GM12878 (cell line): ENCODE results near the gene UQCC5. TPM values are rescaled to one million over a fixed set of nuclear protein-coding genes. Genes with fewer than 3 reads are reported as not detected.

Source experiments
- ATAC-seq: fragments of 200-7000 bp; cut with Tn5 transposase; 3 replicates; pipeline ENCODE4 v1.9.1; 2020; ENCODE audit warnings: mild to moderate bottlenecking, moderate library complexity
- BruUV-seq: library from RNA; stranded (reverse); fragments of 400-500 nt; replicated peaks from 2 replicates; lab custom pipeline; 2021; lab: Mats Ljungman, UMichigan
- CTCF ChIA-PET: fragments of 300-600 bp; sonication (Branson Sonifier 250); formaldehyde crosslinking; extraction: SDS; loops from one replicate; lab custom pipeline; 2021; ENCODE audit warnings: inconsistent platforms; lab: Yijun Ruan, JAX
- POLR2A ChIA-PET: fragments of 350-600 bp; formaldehyde crosslinking; extraction: SDS; loops from one replicate; lab custom pipeline; 2021; ENCODE audit warnings: inconsistent platforms; lab: Charles Lee
- RAD21 ChIA-PET: fragments of 300-600 bp; sonication (Branson Sonifier 250); formaldehyde crosslinking; loops from one replicate; lab custom pipeline; 2023; ENCODE audit warnings: antibody characterized with exemption; ENCODE audit not compliant: unreplicated experiment; lab: Charles Lee
- SMC1A ChIA-PET: fragments of 300-600 bp; sonication (Branson Sonifier 250); formaldehyde crosslinking; loops from one replicate; lab custom pipeline; 2023; ENCODE audit not compliant: unreplicated experiment, uncharacterized antibody; lab: Charles Lee
- DNase-seq: peaks from one replicate; pipeline ENCODE4 v3.0.0-alpha.2; 2011; ENCODE audit warnings: low read depth, low spot score
- FAIRE-seq: peaks from 3 replicates; lab custom pipeline; 2011; peaks lifted over from hg19 to GRCh38; lab: Jason Lieb, UNC
- H2AFZ ChIP-seq: 2 replicates; pipeline ENCODE4 v1.6.0; 2011; ENCODE audit warnings: low read depth, low read length, control low read depth; ENCODE audit not compliant: control insufficient read depth
- H3K27ac ChIP-seq: 2 replicates; pipeline ENCODE4 v1.5.1; 2011; ENCODE audit warnings: control low read depth; ENCODE audit not compliant: control insufficient read depth, insufficient read depth
- H3K27me3 ChIP-seq, 2 experiments: replicated peaks in 1 of 2; 2 replicates each; pipeline versions ENCODE4 v1.6.0 to v1.6.1; 2011; ENCODE audit warnings: low read length in 1 of 2; ENCODE audit not compliant: control insufficient read depth in 2 of 2, insufficient read depth in 2 of 2
- H3K36me3 ChIP-seq, 2 experiments: 2 replicates each; pipeline ENCODE4 v1.5.1; 2011; ENCODE audit warnings: low read length in 1 of 2; ENCODE audit not compliant: control insufficient read depth in 2 of 2, insufficient read depth in 2 of 2
- H3K4me1 ChIP-seq: 2 replicates; pipeline ENCODE4 v1.6.1; 2011; ENCODE audit warnings: mild to moderate bottlenecking, low read length, moderate library complexity, mixed read lengths; ENCODE audit not compliant: control insufficient read depth, insufficient read depth
- H3K4me2 ChIP-seq: 2 replicates; pipeline ENCODE4 v1.6.0; 2011; ENCODE audit warnings: control low read depth; ENCODE audit not compliant: control insufficient read depth, insufficient read depth
- H3K4me3 ChIP-seq: fragments of 200-600 bp; sonication (generic); 2 replicates; pipeline ENCODE4 v1.5.1; 2016
- H3K79me2 ChIP-seq: 2 replicates; pipeline ENCODE4 v1.6.0; 2011; ENCODE audit warnings: low read length; ENCODE audit not compliant: control insufficient read depth, insufficient read depth
- H3K9ac ChIP-seq: 2 replicates; pipeline ENCODE4 v1.8.0; 2011; ENCODE audit warnings: low read length, control low read depth, mixed read lengths; ENCODE audit not compliant: control insufficient read depth, insufficient read depth
- H3K9me3 ChIP-seq: replicated peaks from 3 replicates; pipeline ENCODE4 v1.5.1; 2011; ENCODE audit warnings: mild to moderate bottlenecking, low read length; ENCODE audit not compliant: control insufficient read depth, insufficient read depth
- H4K20me1 ChIP-seq: 2 replicates; pipeline ENCODE4 v1.6.0; 2011; ENCODE audit not compliant: control insufficient read depth, insufficient read depth
- CBFB ChIP-seq: IDR thresholded peaks from 2 replicates; pipeline ENCODE4 v1.6.1; 2016; ENCODE audit warnings: antibody characterized with exemption, low read depth
- EED ChIP-seq: sonication (generic); IDR thresholded peaks from 2 replicates; pipeline ENCODE4 v1.6.1; 2016; ENCODE audit warnings: antibody characterized with exemption, low read depth
- EP300 ChIP-seq, 2 experiments: fragments of 150-350 bp in 1 of 2; IDR thresholded peaks; 2 replicates each; pipeline ENCODE4 v1.6.1; 2011 to 2012; ENCODE audit warnings: low read depth in 2 of 2, low read length in 2 of 2, borderline replicate concordance in 1 of 2, improper control_type of control experiment in 1 of 2, inconsistent platforms in 1 of 2; ENCODE audit not compliant: control insufficient read depth in 1 of 2
- HCFC1 ChIP-seq: fragments of 150-350 bp; IDR thresholded peaks from 2 replicates; pipeline ENCODE4 v1.6.1; 2014; ENCODE audit warnings: low read length
- HDAC6 ChIP-seq: fragments of 200-600 bp; sonication (generic); IDR thresholded peaks from one replicate; pipeline ENCODE4 v1.8.0; 2017; ENCODE audit warnings: antibody characterized with exemption; ENCODE audit not compliant: unreplicated experiment
- IKZF2 ChIP-seq, 2 experiments: fragments of 450-650 bp; IDR thresholded peaks; 2 replicates each; pipeline ENCODE4 v1.6.1; 2017; ENCODE audit warnings: mild to moderate bottlenecking in 2 of 2, moderate library complexity in 2 of 2
- JUND ChIP-seq: IDR thresholded peaks from 2 replicates; pipeline ENCODE4 v1.6.1; 2012; ENCODE audit warnings: low read depth, mild to moderate bottlenecking, low read length, improper control_type of control experiment, moderate library complexity
- MEF2B ChIP-seq: fragments of 450-650 bp; IDR thresholded peaks from 2 replicates; pipeline ENCODE4 v1.6.1; 2018; ENCODE audit warnings: mild to moderate bottlenecking, moderate library complexity; ENCODE audit not compliant: partially characterized antibody, poor library complexity, severe bottlenecking
- NR2C1 ChIP-seq: fragments of 450-650 bp; IDR thresholded peaks from 2 replicates; pipeline ENCODE4 v1.6.1; 2017; ENCODE audit warnings: antibody characterized with exemption, mild to moderate bottlenecking, moderate library complexity
- RAD21 ChIP-seq: IDR thresholded peaks from 2 replicates; pipeline ENCODE4 v1.6.1; 2011; ENCODE audit warnings: mild to moderate bottlenecking, low read depth, low read length, moderate library complexity; ENCODE audit not compliant: insufficient read depth
- SIX5 ChIP-seq: IDR thresholded peaks from 2 replicates; pipeline ENCODE4 v1.6.1; 2011; ENCODE audit warnings: mild to moderate bottlenecking, low read depth, low read length, moderate library complexity; ENCODE audit not compliant: severe bottlenecking
- SRF ChIP-seq, 2 experiments: IDR thresholded peaks; 2 replicates each; pipeline ENCODE4 v1.6.1; 2011; ENCODE audit warnings: low read depth in 2 of 2, low read length in 2 of 2, mild to moderate bottlenecking in 1 of 2, moderate library complexity in 1 of 2
- ZNF207 ChIP-seq: fragments of 450-650 bp; IDR thresholded peaks from 2 replicates; pipeline ENCODE4 v1.6.1; 2014; ENCODE audit warnings: antibody characterized with exemption, mild to moderate bottlenecking, borderline replicate concordance
- WGBS: methylation state at CpG from one replicate; pipeline ENCODE4 v1.1.6; 2016; ENCODE audit warnings: low lambda C conversion rate; ENCODE audit not compliant: insufficient replicate concordance, insufficient coverage; ENCODE audit errors: missing lambda C conversion rate; 5-methylcytosine and 5-hydroxymethylcytosine counted together
- in situ Hi-C: fragments of 300-500 bp; cut with MboI; formaldehyde crosslinking; loops from 9 replicates; pipeline ENCODE4 v1.14.3; 2018; ENCODE audit warnings: mixed read lengths
- intact Hi-C: fragments of 100-400 bp; cut with micrococcal nuclease; formaldehyde crosslinking; loops from one replicate; pipeline ENCODE4 v1.14.2; 2022; ENCODE audit not compliant: unreplicated experiment
- polyA plus RNA-seq, 11 experiments: library from polyadenylated mRNA; depleted of rRNA in 4 of 11; unstranded in 6 of 11; stranded (reverse) in 5 of 11; fragments of >200 nt; fragmentation: Nextera tagmentation in 4 of 11; fragmentation: Illumina TruSeq in 1 of 11; extraction: Ambion mirVana in 4 of 11; extraction: Trizol in 1 of 11; gene quantifications; 1 replicate in 1 of 11; 2 replicates in 10 of 11; pipeline versions ENCODE4 v1.2.1 to v1.2.3, GENCODE V29; 2011 to 2016; ENCODE audit warnings: inconsistent platforms in 2 of 11, missing spikeins in 2 of 11, low read depth in 1 of 11
- total RNA-seq, 4 experiments: library from RNA; depleted of rRNA in 3 of 4; stranded (reverse); fragments of >200 nt in 3 of 4; fragmentation: Illumina TruSeq in 1 of 4; extraction: Trizol in 1 of 4; gene quantifications; 2 replicates each; pipeline versions ENCODE4 v1.2.1 to v1.2.3, GENCODE V29; 2013 to 2021
- TF ChIP-seq, protein P1 (sequence below): fragments of 450-650 bp; IDR thresholded peaks from 2 replicates; pipeline ENCODE4 v1.6.1; 2018; ENCODE audit warnings: mild to moderate bottlenecking, low read depth, moderate library complexity; ENCODE audit not compliant: partially characterized antibody
- TF ChIP-seq, protein P2 (sequence below): IDR thresholded peaks from 2 replicates; pipeline ENCODE4 v1.6.1; 2012; ENCODE audit warnings: low read depth, low read length, improper control_type of control experiment

The UQCC5 gene
- total and polyA plus RNA-seq, 10 of the 15 experiments (the other 5 are each of a cell fraction or from before 2014, with no cell fraction given) = 15.1 to 84.8 (median 28.0) TPM

DNA sequence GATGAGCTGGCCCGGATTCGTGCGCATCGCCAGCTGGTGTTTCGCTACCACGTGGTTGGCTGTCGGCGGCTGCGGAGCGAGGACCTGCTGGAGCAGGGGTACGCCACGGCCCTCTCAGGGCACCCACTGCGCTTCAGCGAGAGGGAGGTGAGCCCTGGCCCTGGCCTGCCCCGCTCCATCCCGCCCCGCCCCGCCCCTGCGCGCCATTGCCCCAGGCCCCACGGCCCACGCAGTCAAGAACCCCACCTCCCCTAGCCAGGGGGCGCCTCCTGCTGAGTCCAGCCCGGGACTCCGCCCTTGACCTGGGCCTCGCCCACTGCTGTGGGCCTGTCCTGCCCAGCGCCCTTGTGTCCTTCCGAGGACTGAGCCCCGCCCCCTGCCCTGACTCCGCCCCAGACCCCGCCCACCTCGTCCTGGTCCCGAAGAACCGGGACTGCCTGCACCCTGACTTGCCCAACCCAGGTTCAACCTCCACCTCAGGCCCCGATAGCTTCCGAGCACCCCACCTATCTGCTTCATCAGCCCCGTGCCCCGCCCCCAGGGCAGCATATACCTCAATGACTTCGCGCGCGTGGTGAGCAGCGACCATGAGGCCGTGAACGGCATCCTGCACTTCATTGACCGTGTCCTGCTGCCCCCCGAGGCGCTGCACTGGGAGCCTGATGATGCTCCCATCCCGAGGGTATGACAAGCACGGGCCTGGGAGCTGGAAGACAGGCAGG, 17.5 kb upstream of the UQCC5 start:
- Histone ChIP-seq H3K36me3 (no peaks in the 10 kb centered on the region; a peak in 1 of 4 replicates), H3K27me3 (no peaks in the 10 kb centered on the region; a peak in 1 of 4 replicates), H3K27ac (no peak overlapping the region), H3K9ac (no peak overlapping the region), H3K9me3 (no peaks in the 10 kb centered on the region), H3K4me1 (no peaks in the 10 kb centered on the region), H3K4me2 (no peak overlapping the region), H4K20me1 (no peaks in the 10 kb centered on the region), H3K4me3 (no peak overlapping the region), H2AFZ (no peak overlapping the region), H3K79me2 (no peaks in the 10 kb centered on the region)
- FAIRE-seq (no peak), ATAC-seq (no peak), DNase-seq (no peak)
- ChIA-PET SMC1A (no interaction called here), CTCF (interaction anchor here (0.6 to 0.8 kb wide), 2 partner anchors 26 to 65 kb away, joined by 3 to 5 read pairs; no protein-coding TSS in a partner anchor), RAD21 (interaction anchor here (0.6 kb wide), 1 partner anchor 65 kb away, joined by 3 read pairs; no protein-coding TSS in a partner anchor), POLR2A (interaction anchor here (0.5 kb wide), 1 partner anchor 172 kb away, joined by 3 read pairs; no protein-coding TSS in a partner anchor)
- no TSS peak for BruUV-seq
- intact Hi-C loops = no loop called here
- WGBS = 73% methylated on average over 26 of the region's 50 CpGs
- in situ Hi-C loops = no loop called here
- TF ChIP-seq CBFB = no peak
- TF ChIP-seq ZNF207 = no peak
- no peak for TF ChIP-seq EP300 (IDR thresholded peaks at IDR 0.05; ENCODE audit: borderline replicate concordance in 1 of 2, control insufficient read depth in 1 of 2, low read depth in 2 of 2, low read length in 2 of 2)
- TF ChIP-seq, protein P1, sequence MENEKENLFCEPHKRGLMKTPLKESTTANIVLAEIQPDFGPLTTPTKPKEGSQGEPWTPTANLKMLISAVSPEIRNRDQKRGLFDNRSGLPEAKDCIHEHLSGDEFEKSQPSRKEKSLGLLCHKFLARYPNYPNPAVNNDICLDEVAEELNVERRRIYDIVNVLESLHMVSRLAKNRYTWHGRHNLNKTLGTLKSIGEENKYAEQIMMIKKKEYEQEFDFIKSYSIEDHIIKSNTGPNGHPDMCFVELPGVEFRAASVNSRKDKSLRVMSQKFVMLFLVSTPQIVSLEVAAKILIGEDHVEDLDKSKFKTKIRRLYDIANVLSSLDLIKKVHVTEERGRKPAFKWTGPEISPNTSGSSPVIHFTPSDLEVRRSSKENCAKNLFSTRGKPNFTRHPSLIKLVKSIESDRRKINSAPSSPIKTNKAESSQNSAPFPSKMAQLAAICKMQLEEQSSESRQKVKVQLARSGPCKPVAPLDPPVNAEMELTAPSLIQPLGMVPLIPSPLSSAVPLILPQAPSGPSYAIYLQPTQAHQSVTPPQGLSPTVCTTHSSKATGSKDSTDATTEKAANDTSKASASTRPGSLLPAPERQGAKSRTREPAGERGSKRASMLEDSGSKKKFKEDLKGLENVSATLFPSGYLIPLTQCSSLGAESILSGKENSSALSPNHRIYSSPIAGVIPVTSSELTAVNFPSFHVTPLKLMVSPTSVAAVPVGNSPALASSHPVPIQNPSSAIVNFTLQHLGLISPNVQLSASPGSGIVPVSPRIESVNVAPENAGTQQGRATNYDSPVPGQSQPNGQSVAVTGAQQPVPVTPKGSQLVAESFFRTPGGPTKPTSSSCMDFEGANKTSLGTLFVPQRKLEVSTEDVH = no peak
- no peak for TF ChIP-seq HDAC6
- no peak for TF ChIP-seq HCFC1
- no peak for TF ChIP-seq IKZF2 (IDR thresholded peaks at IDR 0.05)
- TF ChIP-seq SIX5 = no peak
- TF ChIP-seq RAD21 = no peak
- no peak for TF ChIP-seq EED
- TF ChIP-seq, protein P2, sequence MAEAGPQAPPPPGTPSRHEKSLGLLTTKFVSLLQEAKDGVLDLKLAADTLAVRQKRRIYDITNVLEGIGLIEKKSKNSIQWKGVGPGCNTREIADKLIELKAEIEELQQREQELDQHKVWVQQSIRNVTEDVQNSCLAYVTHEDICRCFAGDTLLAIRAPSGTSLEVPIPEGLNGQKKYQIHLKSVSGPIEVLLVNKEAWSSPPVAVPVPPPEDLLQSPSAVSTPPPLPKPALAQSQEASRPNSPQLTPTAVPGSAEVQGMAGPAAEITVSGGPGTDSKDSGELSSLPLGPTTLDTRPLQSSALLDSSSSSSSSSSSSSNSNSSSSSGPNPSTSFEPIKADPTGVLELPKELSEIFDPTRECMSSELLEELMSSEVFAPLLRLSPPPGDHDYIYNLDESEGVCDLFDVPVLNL = no peak
- TF ChIP-seq MEF2B = no peak
- TF ChIP-seq JUND = no peak
- TF ChIP-seq SRF (IDR thresholded peaks at IDR 0.05; ENCODE audit: low read depth in 2 of 2, low read length in 2 of 2) = no peak
- TF ChIP-seq NR2C1 = no peak
